ENCODE results near the gene TTLL5.

DNA sequence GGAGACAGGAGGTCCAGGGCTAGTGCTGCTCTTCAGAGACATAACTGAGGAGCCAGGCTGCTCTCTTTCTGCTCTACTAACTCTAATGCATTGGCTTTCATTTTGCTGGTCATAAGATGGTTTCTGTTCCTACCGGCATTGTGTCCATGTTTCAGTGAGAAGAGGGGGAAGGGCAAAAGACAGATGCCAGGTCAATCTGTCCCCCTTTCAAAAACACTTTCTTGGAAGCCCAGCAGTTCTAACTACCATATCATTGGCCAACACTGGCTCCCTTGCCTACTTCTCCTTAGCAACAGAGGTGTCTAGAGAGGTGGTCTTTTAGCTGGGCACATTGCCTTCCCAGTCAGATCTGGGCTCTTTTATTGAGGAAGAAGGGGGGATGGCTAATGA, 256.9 kb downstream of the TTLL5 start:
- TF ChIP-seq, protein P1, sequence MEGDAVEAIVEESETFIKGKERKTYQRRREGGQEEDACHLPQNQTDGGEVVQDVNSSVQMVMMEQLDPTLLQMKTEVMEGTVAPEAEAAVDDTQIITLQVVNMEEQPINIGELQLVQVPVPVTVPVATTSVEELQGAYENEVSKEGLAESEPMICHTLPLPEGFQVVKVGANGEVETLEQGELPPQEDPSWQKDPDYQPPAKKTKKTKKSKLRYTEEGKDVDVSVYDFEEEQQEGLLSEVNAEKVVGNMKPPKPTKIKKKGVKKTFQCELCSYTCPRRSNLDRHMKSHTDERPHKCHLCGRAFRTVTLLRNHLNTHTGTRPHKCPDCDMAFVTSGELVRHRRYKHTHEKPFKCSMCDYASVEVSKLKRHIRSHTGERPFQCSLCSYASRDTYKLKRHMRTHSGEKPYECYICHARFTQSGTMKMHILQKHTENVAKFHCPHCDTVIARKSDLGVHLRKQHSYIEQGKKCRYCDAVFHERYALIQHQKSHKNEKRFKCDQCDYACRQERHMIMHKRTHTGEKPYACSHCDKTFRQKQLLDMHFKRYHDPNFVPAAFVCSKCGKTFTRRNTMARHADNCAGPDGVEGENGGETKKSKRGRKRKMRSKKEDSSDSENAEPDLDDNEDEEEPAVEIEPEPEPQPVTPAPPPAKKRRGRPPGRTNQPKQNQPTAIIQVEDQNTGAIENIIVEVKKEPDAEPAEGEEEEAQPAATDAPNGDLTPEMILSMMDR (IDR thresholded peaks at IDR 0.05): no peak
- no peak for TF ChIP-seq HOXB5 (CRISPR knock-in tag; IDR thresholded peaks at IDR 0.05)
- TF ChIP-seq POLR2A (IDR thresholded peaks at IDR 0.05; ENCODE audit: low read length): no peak
- TF ChIP-seq, protein P2, sequence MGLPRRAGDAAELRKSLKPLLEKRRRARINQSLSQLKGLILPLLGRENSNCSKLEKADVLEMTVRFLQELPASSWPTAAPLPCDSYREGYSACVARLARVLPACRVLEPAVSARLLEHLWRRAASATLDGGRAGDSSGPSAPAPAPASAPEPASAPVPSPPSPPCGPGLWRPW (IDR thresholded peaks at IDR 0.05): no peak

All from A549 (cell line).